ENCODE data around the gene ST3GAL3.
A peak's percentile ranks its signal among the peaks of the same experiment; 100 is the strongest.

Gene ST3GAL3

GRCh38 chr1:43707190-43708001 lies at the start of gene ST3GAL3:
Gene ST3GAL3, plus strand, starts transcription at chr1:43707536. Its CDS starts 28,727 bp downstream, at chr1:43736263.
- peak; percentile 97 for DNase-seq

- no peak for DNase-seq
These were observed 47.8 kb upstream of the ST3GAL3 start for GRCh38 chr1:43659212-43660166.

- peak in 1 of 2 experiments; percentile 20 for DNase-seq
These were observed 47.0 kb upstream of the ST3GAL3 start for GRCh38 chr1:43660355-43660754.

GRCh38 chr1:43664369-43664768 lies 43.0 kb upstream of the ST3GAL3 start:
- DNase-seq: no peak

GRCh38 chr1:43666608-43667007 lies 40.7 kb upstream of the ST3GAL3 start:
- DNase-seq: no peak

- no peak for DNase-seq
These were observed 38.4 kb upstream of the ST3GAL3 start for GRCh38 chr1:43668956-43669355.

- no peak for DNase-seq
These were observed 37.5 kb upstream of the ST3GAL3 start for GRCh38 chr1:43669878-43670277.

GRCh38 chr1:43671193-43671592 lies 36.1 kb upstream of the ST3GAL3 start:
- no peak for DNase-seq

GRCh38 chr1:43671626-43672330 lies 35.6 kb upstream of the ST3GAL3 start:
- no peak for DNase-seq

GRCh38 chr1:43673261-43673660 lies 34.1 kb upstream of the ST3GAL3 start:
- DNase-seq: no peak

- no peak for DNase-seq
These were observed 28.4 kb upstream of the ST3GAL3 start for GRCh38 chr1:43678940-43679339.

- no peak for DNase-seq
These were observed 23.8 kb upstream of the ST3GAL3 start for GRCh38 chr1:43683560-43683959.

GRCh38 chr1:43686801-43687200 lies 20.5 kb upstream of the ST3GAL3 start:
- DNase-seq: no peak

GRCh38 chr1:43687301-43688108 lies 19.8 kb upstream of the ST3GAL3 start:
- DNase-seq: no peak

- DNase-seq: no peak
These were observed 19.3 kb upstream of the ST3GAL3 start for GRCh38 chr1:43688109-43688387.

- DNase-seq: no peak
These were observed 18.7 kb upstream of the ST3GAL3 start for GRCh38 chr1:43688594-43689000.

- DNase-seq: no peak
These were observed 18.0 kb upstream of the ST3GAL3 start for GRCh38 chr1:43689289-43689688.

GRCh38 chr1:43691871-43692815 lies 15.2 kb upstream of the ST3GAL3 start:
- no peak for DNase-seq

- DNase-seq: no peak
These were observed 14.0 kb upstream of the ST3GAL3 start for GRCh38 chr1:43693371-43693770.

- DNase-seq: no peak
These were observed 8.1 kb upstream of the ST3GAL3 start for GRCh38 chr1:43699281-43699680.

GRCh38 chr1:43703836-43704235 lies 3.5 kb upstream of the ST3GAL3 start:
- DNase-seq: no peak
